HEK293 (cell line): ENCODE measurements around the gene DPY30.
A peak's percentile ranks its signal among the peaks of the same experiment; 100 is the strongest.

ENCODE experiments used
- CTCF ChIA-PET: fragments of 350-600 bp; formaldehyde crosslinking; extraction: SDS; loops from one replicate; lab custom pipeline; 2021; ENCODE audit warnings: antibody characterized with exemption; lab: Yijun Ruan, JAX
- POLR2A ChIA-PET: fragments of 300-600 bp; formaldehyde crosslinking; extraction: SDS; loops from one replicate; lab custom pipeline; 2020; ENCODE audit warnings: antibody characterized with exemption, inconsistent platforms; lab: Yijun Ruan, JAX
- H3K27ac ChIP-seq: fragments of 200-500 bp; sonication (Bioruptor generic); 2 replicates; pipeline ENCODE4 v1.5.1; 2014; ENCODE audit warnings: low read depth, low read length, control low read depth, inconsistent platforms; ENCODE audit errors: extremely low read depth
- H3K36me3 ChIP-seq, 2 experiments: fragments of 200-500 bp in 1 of 2; sonication (Bioruptor generic) in 1 of 2; 1 replicate in 1 of 2; 2 replicates in 1 of 2; pipeline ENCODE4 v1.5.1; 2014 to 2017; ENCODE audit warnings: inconsistent platforms in 2 of 2, low read length in 2 of 2; ENCODE audit not compliant: control insufficient read depth in 2 of 2, insufficient read depth in 1 of 2
- H3K4me1 ChIP-seq: fragments of 200-500 bp; sonication (Bioruptor generic); 2 replicates; pipeline ENCODE4 v1.5.1; 2014; ENCODE audit warnings: mild to moderate bottlenecking, low read length, inconsistent platforms; ENCODE audit not compliant: control insufficient read depth, insufficient read depth
- H3K4me3 ChIP-seq: 2 replicates; pipeline ENCODE4 v1.5.1; 2011; ENCODE audit warnings: low read depth, mild to moderate bottlenecking, control low read depth, low read length, moderate library complexity
- H3K9me3 ChIP-seq: fragments of 200-500 bp; sonication (Bioruptor generic); 2 replicates; pipeline ENCODE4 v1.5.1; 2014; ENCODE audit warnings: low read depth, low read length, inconsistent platforms; ENCODE audit not compliant: control insufficient read depth, insufficient read depth
- CTCF ChIP-seq: fragments of 450-650 bp; formaldehyde crosslinking; IDR thresholded peaks from 2 replicates; pipeline ENCODE4 v1.5.1; 2016; ENCODE audit warnings: missing biosample characterization, missing genetic modification characterization
- GLIS1 ChIP-seq: fragments of 450-650 bp; formaldehyde crosslinking; IDR thresholded peaks from 2 replicates; pipeline ENCODE4 v1.5.1; 2016; ENCODE audit warnings: missing biosample characterization, missing genetic modification characterization
- HOXC10 ChIP-seq: sonication (generic); formaldehyde crosslinking; IDR thresholded peaks from 2 replicates; pipeline ENCODE4 v1.8.1; 2023; ENCODE audit warnings: mild to moderate bottlenecking, missing genetic modification reagents
- KLF16 ChIP-seq: fragments of 450-650 bp; formaldehyde crosslinking; IDR thresholded peaks from 2 replicates; pipeline ENCODE4 v1.5.1; 2017; ENCODE audit warnings: missing biosample characterization, missing genetic modification characterization
- KLF7 ChIP-seq: fragments of 450-650 bp; formaldehyde crosslinking; IDR thresholded peaks from 2 replicates; pipeline ENCODE4 v1.5.1; 2016; ENCODE audit warnings: missing biosample characterization, missing genetic modification characterization, borderline replicate concordance
- SP3 ChIP-seq: fragments of 450-650 bp; formaldehyde crosslinking; IDR thresholded peaks from 2 replicates; pipeline ENCODE4 v1.5.1; 2016; ENCODE audit warnings: missing biosample characterization, missing genetic modification characterization
- SP7 ChIP-seq: fragments of 450-650 bp; formaldehyde crosslinking; IDR thresholded peaks from 2 replicates; pipeline ENCODE4 v1.5.1; 2016; ENCODE audit warnings: missing biosample characterization, missing genetic modification characterization
- ZBTB20 ChIP-seq: fragments of 450-650 bp; formaldehyde crosslinking; IDR thresholded peaks from 2 replicates; pipeline ENCODE4 v1.5.1; 2016; ENCODE audit warnings: missing biosample characterization, missing genetic modification characterization
- ZBTB26 ChIP-seq: fragments of 450-650 bp; formaldehyde crosslinking; optimal IDR thresholded peaks from 2 replicates; pipeline ENCODE3; 2016; ENCODE audit warnings: missing biosample characterization, mild to moderate bottlenecking, missing genetic modification characterization
- ZNF138 ChIP-seq: fragments of 450-650 bp; formaldehyde crosslinking; IDR thresholded peaks from 2 replicates; pipeline ENCODE4 v1.5.1; 2016; ENCODE audit warnings: missing biosample characterization, missing genetic modification characterization, borderline replicate concordance
- ZNF169 ChIP-seq: fragments of 450-650 bp; formaldehyde crosslinking; IDR thresholded peaks from 2 replicates; pipeline ENCODE4 v1.5.1; 2016; ENCODE audit warnings: missing biosample characterization, missing genetic modification characterization
- ZNF2 ChIP-seq: fragments of 450-650 bp; formaldehyde crosslinking; IDR thresholded peaks from 2 replicates; pipeline ENCODE4 v1.5.1; 2016; ENCODE audit warnings: missing biosample characterization, missing genetic modification characterization
- ZNF221 ChIP-seq: fragments of 450-650 bp; formaldehyde crosslinking; IDR thresholded peaks from 2 replicates; pipeline ENCODE4 v1.5.1; 2017; ENCODE audit warnings: missing biosample characterization, missing genetic modification characterization, borderline replicate concordance
- ZNF280C ChIP-seq: fragments of 450-650 bp; formaldehyde crosslinking; IDR thresholded peaks from 2 replicates; pipeline ENCODE4 v1.5.1; 2016; ENCODE audit warnings: missing biosample characterization, missing genetic modification characterization
- ZNF449 ChIP-seq: fragments of 450-650 bp; formaldehyde crosslinking; IDR thresholded peaks from 2 replicates; pipeline ENCODE4 v1.5.1; 2017; ENCODE audit warnings: missing biosample characterization, mild to moderate bottlenecking, missing genetic modification characterization, moderate library complexity
- ZNF48 ChIP-seq: fragments of 450-650 bp; formaldehyde crosslinking; IDR thresholded peaks from 2 replicates; pipeline ENCODE4 v1.5.1; 2016; ENCODE audit warnings: missing biosample characterization, missing genetic modification characterization
- ZNF692 ChIP-seq: fragments of 450-650 bp; formaldehyde crosslinking; IDR thresholded peaks from 2 replicates; pipeline ENCODE4 v1.5.1; 2016; ENCODE audit warnings: missing biosample characterization, missing genetic modification characterization
- ZNF830 ChIP-seq: fragments of 450-650 bp; IDR thresholded peaks from 2 replicates; pipeline ENCODE4 v1.5.0; 2018; ENCODE audit warnings: missing biosample characterization, missing genetic modification characterization, low read depth, mild to moderate bottlenecking, moderate library complexity
- TF ChIP-seq, protein P1 (sequence below): fragments of 450-650 bp; formaldehyde crosslinking; IDR thresholded peaks from 2 replicates; pipeline ENCODE4 v1.5.1; 2016; ENCODE audit warnings: missing biosample characterization, missing genetic modification characterization
- TF ChIP-seq, protein P2 (sequence below): fragments of 450-650 bp; formaldehyde crosslinking; IDR thresholded peaks from 2 replicates; pipeline ENCODE4 v1.5.1; 2016; ENCODE audit warnings: missing biosample characterization, missing genetic modification characterization, low read depth
- TF ChIP-seq, protein P3 (sequence below): sonication (generic); formaldehyde crosslinking; IDR thresholded peaks from 2 replicates; pipeline ENCODE4 v1.8.1; 2022; ENCODE audit warnings: mild to moderate bottlenecking, moderate library complexity, missing genetic modification reagents

Gene DPY30

GRCh38 chr2:32039447-32040219, at the start of gene DPY30:
DPY30 (minus strand) TSS chr2:32039805; CDS start chr2:32039456, 349 bp downstream.
- H3K36me3 ChIP-seq: peaks cover 10 to 22% of the 10 kb centered on the region in 2 experiments
- H3K4me3 ChIP-seq: peak within 1 kb of the TSS; percentile 82
- no peaks in the 10 kb centered on the region for H3K4me1 ChIP-seq
- H3K27ac ChIP-seq: peak within 1 kb of the TSS; percentile 74
- no peaks in the 10 kb centered on the region for H3K9me3 ChIP-seq
- POLR2A ChIA-PET: interaction anchor here (0.6 to 5.0 kb wide), 26 partner anchors 9 to 386 kb away, joined by 3 to 104 read pairs (median 4); partner anchors contain the start of genes MEMO1, SLC30A6 and SPAST
- CTCF ChIA-PET: interaction anchor here (0.6 kb wide), 3 partner anchors 11 to 1537 kb away, joined by 3 to 4 read pairs (median 3); no protein-coding TSS in a partner anchor
- peak; percentile 43; the same call in 1 of the 2 replicates for TF ChIP-seq ZBTB20 (tag by site-specific recombination)
- 0 out of 2 replicates have a peak, but pooled peaks have one; percentile 74 for TF ChIP-seq ZNF2 (tag by site-specific recombination)
- peak; percentile 72 for TF ChIP-seq CTCF (tag by site-specific recombination)
- no peak for TF ChIP-seq ZNF169 (tag by site-specific recombination)
- TF ChIP-seq KLF7: 0 out of 2 replicates have a peak, but pooled peaks have one; percentile 50
- peak; percentile 58 for TF ChIP-seq ZBTB26
- TF ChIP-seq ZNF449: peak; percentile 35; the same call in 1 of the 2 replicates
- no peak for TF ChIP-seq ZNF280C
- peak; percentile 60; the same call in 1 of the 2 replicates for TF ChIP-seq KLF16
- TF ChIP-seq ZNF138: no peak
- no peak for TF ChIP-seq ZNF48 (tag by site-specific recombination)
- 0 out of 2 replicates have a peak, but pooled peaks have one; percentile 7 for TF ChIP-seq ZNF692
- TF ChIP-seq, protein P1, sequence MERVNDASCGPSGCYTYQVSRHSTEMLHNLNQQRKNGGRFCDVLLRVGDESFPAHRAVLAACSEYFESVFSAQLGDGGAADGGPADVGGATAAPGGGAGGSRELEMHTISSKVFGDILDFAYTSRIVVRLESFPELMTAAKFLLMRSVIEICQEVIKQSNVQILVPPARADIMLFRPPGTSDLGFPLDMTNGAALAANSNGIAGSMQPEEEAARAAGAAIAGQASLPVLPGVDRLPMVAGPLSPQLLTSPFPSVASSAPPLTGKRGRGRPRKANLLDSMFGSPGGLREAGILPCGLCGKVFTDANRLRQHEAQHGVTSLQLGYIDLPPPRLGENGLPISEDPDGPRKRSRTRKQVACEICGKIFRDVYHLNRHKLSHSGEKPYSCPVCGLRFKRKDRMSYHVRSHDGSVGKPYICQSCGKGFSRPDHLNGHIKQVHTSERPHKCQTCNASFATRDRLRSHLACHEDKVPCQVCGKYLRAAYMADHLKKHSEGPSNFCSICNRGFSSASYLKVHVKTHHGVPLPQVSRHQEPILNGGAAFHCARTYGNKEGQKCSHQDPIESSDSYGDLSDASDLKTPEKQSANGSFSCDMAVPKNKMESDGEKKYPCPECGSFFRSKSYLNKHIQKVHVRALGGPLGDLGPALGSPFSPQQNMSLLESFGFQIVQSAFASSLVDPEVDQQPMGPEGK (tag by site-specific recombination): peak; percentile 25; the same call in 1 of the 2 replicates
- TF ChIP-seq, protein P2, sequence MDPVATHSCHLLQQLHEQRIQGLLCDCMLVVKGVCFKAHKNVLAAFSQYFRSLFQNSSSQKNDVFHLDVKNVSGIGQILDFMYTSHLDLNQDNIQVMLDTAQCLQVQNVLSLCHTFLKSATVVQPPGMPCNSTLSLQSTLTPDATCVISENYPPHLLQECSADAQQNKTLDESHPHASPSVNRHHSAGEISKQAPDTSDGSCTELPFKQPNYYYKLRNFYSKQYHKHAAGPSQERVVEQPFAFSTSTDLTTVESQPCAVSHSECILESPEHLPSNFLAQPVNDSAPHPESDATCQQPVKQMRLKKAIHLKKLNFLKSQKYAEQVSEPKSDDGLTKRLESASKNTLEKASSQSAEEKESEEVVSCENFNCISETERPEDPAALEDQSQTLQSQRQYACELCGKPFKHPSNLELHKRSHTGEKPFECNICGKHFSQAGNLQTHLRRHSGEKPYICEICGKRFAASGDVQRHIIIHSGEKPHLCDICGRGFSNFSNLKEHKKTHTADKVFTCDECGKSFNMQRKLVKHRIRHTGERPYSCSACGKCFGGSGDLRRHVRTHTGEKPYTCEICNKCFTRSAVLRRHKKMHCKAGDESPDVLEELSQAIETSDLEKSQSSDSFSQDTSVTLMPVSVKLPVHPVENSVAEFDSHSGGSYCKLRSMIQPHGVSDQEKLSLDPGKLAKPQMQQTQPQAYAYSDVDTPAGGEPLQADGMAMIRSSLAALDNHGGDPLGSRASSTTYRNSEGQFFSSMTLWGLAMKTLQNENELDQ (tag by site-specific recombination): no peak
- peak; percentile 40 for TF ChIP-seq SP3 (tag by site-specific recombination)
- TF ChIP-seq, protein P3, sequence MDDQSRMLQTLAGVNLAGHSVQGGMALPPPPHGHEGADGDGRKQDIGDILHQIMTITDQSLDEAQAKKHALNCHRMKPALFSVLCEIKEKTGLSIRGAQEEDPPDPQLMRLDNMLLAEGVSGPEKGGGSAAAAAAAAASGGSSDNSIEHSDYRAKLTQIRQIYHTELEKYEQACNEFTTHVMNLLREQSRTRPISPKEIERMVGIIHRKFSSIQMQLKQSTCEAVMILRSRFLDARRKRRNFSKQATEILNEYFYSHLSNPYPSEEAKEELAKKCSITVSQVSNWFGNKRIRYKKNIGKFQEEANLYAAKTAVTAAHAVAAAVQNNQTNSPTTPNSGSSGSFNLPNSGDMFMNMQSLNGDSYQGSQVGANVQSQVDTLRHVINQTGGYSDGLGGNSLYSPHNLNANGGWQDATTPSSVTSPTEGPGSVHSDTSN (CRISPR knock-in tag): peak; percentile 53; the same call in 1 of the 2 replicates
- no peak for TF ChIP-seq ZNF221 (tag by site-specific recombination)
- no peak for TF ChIP-seq HOXC10 (CRISPR knock-in tag)
- 0 out of 2 replicates have a peak, but pooled peaks have one; percentile 20 for TF ChIP-seq SP7 (tag by site-specific recombination)
- TF ChIP-seq GLIS1: peak; percentile 57; the same call in 1 of the 2 replicates
- TF ChIP-seq ZNF830 (tag by site-specific recombination): no peak
